Effector memory CD4-positive, alpha-beta T cell (primary cell): ENCODE results near the gene SEMA3E.

ENCODE experiments used
- DNase-seq, 3 donors: peaks; one replicate each; pipeline ENCODE4 v3.0.0-alpha.2; 2020
- H3K27ac ChIP-seq: 2 replicates; pipeline ENCODE4 v1.7.0; 2013; ENCODE audit warnings: mild to moderate bottlenecking, low read length, moderate library complexity; ENCODE audit not compliant: insufficient read depth, poor library complexity, severe bottlenecking
- H3K27me3 ChIP-seq: replicated peaks from 2 replicates; pipeline ENCODE4 v1.7.0; 2013; ENCODE audit warnings: mild to moderate bottlenecking, low read length; ENCODE audit not compliant: insufficient read depth, control insufficient read depth, poor library complexity, severe bottlenecking
- H3K36me3 ChIP-seq: 2 replicates; pipeline ENCODE4 v1.7.0; 2013; ENCODE audit warnings: mild to moderate bottlenecking, low read length, moderate library complexity; ENCODE audit not compliant: control insufficient read depth, insufficient read depth
- H3K4me1 ChIP-seq: 2 replicates; pipeline ENCODE4 v1.7.0; 2013; ENCODE audit warnings: low read length, mild to moderate bottlenecking; ENCODE audit not compliant: control insufficient read depth, insufficient read depth, poor library complexity, severe bottlenecking
- H3K4me3 ChIP-seq: 2 replicates; pipeline ENCODE4 v1.7.0; 2013; ENCODE audit warnings: low read length, low read depth, mild to moderate bottlenecking; ENCODE audit not compliant: insufficient read depth, poor library complexity, severe bottlenecking
- H3K9me3 ChIP-seq: 2 replicates; pipeline ENCODE4 v1.7.0; 2013; ENCODE audit warnings: mild to moderate bottlenecking, low read length, moderate library complexity; ENCODE audit not compliant: control insufficient read depth

SEMA3E gene

GRCh38 chr7:83534488-83534887 is 114.5 kb downstream of the SEMA3E start:
- H3K36me3 ChIP-seq, result no peaks in the 10 kb centered on the region
- H3K27ac ChIP-seq, result no peak overlapping the region
- H3K4me1 ChIP-seq, result no peaks in the 10 kb centered on the region
- H3K27me3 ChIP-seq, result no peaks in the 10 kb centered on the region
- DNase-seq, result no peak
- no peaks in the 10 kb centered on the region for H3K9me3 ChIP-seq
- no peak overlapping the region for H3K4me3 ChIP-seq

- Histone ChIP-seq H3K4me3 (no peak overlapping the region), H3K4me1 (no peaks in the 10 kb centered on the region), H3K27me3 (no peaks in the 10 kb centered on the region), H3K36me3 (no peaks in the 10 kb centered on the region), H3K27ac (no peak overlapping the region), H3K9me3 (no peaks in the 10 kb centered on the region)
- no peak for DNase-seq
Observed at GRCh38 chr7:83532219-83532618, 116.7 kb downstream of the SEMA3E start.

- Histone ChIP-seq H3K4me1 (no peaks in the 10 kb centered on the region), H3K4me3 (no peak overlapping the region), H3K27ac (no peak overlapping the region), H3K27me3 (no peaks in the 10 kb centered on the region), H3K36me3 (no peaks in the 10 kb centered on the region), H3K9me3 (no peaks in the 10 kb centered on the region)
- DNase-seq, result no peak
Observed at GRCh38 chr7:83531766-83532165, 117.2 kb downstream of the SEMA3E start.

- no peak overlapping the region for H3K27ac ChIP-seq
- H3K36me3 ChIP-seq, result no peaks in the 10 kb centered on the region
- no peak overlapping the region for H3K4me3 ChIP-seq
- H3K4me1 ChIP-seq, result no peaks in the 10 kb centered on the region
- H3K27me3 ChIP-seq, result no peaks in the 10 kb centered on the region
- H3K9me3 ChIP-seq, result no peaks in the 10 kb centered on the region
- no peak for DNase-seq
Observed at GRCh38 chr7:83528925-83529423, 120.0 kb downstream of the SEMA3E start.

- Histone ChIP-seq H3K4me1 (no peaks in the 10 kb centered on the region), H3K36me3 (no peaks in the 10 kb centered on the region), H3K27me3 (no peaks in the 10 kb centered on the region), H3K4me3 (no peak overlapping the region), H3K27ac (no peak overlapping the region), H3K9me3 (no peaks in the 10 kb centered on the region)
- DNase-seq, result no peak
Observed at GRCh38 chr7:83524277-83525075, 124.5 kb downstream of the SEMA3E start.

- H3K27ac ChIP-seq, result no peak overlapping the region
- DNase-seq, result no peak
- no peaks in the 10 kb centered on the region for H3K36me3 ChIP-seq
- no peak overlapping the region for H3K4me3 ChIP-seq
- H3K27me3 ChIP-seq, result no peaks in the 10 kb centered on the region
- no peaks in the 10 kb centered on the region for H3K4me1 ChIP-seq
- no peaks in the 10 kb centered on the region for H3K9me3 ChIP-seq
Observed at GRCh38 chr7:83520726-83521125, 128.2 kb downstream of the SEMA3E start.

GRCh38 chr7:83519240-83519639 is 129.7 kb downstream of the SEMA3E start:
- Histone ChIP-seq H3K9me3 (no peaks in the 10 kb centered on the region), H3K4me1 (no peaks in the 10 kb centered on the region), H3K4me3 (no peak overlapping the region), H3K27ac (no peak overlapping the region), H3K36me3 (no peaks in the 10 kb centered on the region), H3K27me3 (no peaks in the 10 kb centered on the region)
- DNase-seq, result no peak

GRCh38 chr7:83517035-83517700 is 131.8 kb downstream of the SEMA3E start:
- no peaks in the 10 kb centered on the region for H3K36me3 ChIP-seq
- DNase-seq, result no peak

GRCh38 chr7:83514977-83515376 is 134.0 kb downstream of the SEMA3E start:
- DNase-seq, result no peak
- no peak overlapping the region for H3K27ac ChIP-seq
- no peaks in the 10 kb centered on the region for H3K27me3 ChIP-seq
- H3K4me3 ChIP-seq, result no peak overlapping the region
- H3K9me3 ChIP-seq, result no peaks in the 10 kb centered on the region
- no peaks in the 10 kb centered on the region for H3K36me3 ChIP-seq
- no peaks in the 10 kb centered on the region for H3K4me1 ChIP-seq

More at GRCh38 chr7:83517035-83517700, 131.8 kb downstream of the SEMA3E start:
- H3K27me3 ChIP-seq, result no peaks in the 10 kb centered on the region
- H3K4me1 ChIP-seq, result no peaks in the 10 kb centered on the region
- H3K4me3 ChIP-seq, result no peak overlapping the region
- H3K9me3 ChIP-seq, result no peaks in the 10 kb centered on the region
- H3K27ac ChIP-seq, result no peak overlapping the region
